Non-pigmented ciliary epithelial cell (primary cell): ENCODE results near the gene SPPL3.
"Not testable (repeated sequence)": the region's sequence is repeated elsewhere in the genome, so short reads cannot be mapped to it uniquely, and the experiment has no call there.

Source experiments
- DNase-seq: peaks from one replicate; pipeline ENCODE4 v3.0.0-alpha.2; 2010; ENCODE audit warnings: low read depth

Gene SPPL3

GRCh38 chr12:120920178-120920577 lies 16.0 kb upstream of the SPPL3 start:
- DNase-seq: no peak

DNA sequence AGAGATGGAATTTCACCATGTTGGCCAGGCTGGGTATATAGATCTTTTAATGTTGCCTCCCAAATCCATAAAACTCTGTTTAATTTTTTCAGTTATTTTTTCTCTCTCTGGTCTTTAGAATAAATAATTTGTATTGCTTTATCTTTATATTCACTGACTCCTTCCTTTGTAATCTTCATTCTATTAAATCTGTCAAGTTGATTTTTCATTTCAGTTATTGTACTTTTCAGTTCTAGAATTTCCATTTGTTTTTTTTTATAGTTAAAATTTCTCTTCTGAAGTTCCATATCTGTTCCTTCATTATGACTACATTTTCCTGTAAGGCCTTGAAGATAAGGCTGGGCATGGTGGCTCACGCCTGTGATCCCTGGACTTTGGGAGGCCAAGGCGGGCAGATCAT lies 13.6 kb upstream of the SPPL3 start:
- no peak for DNase-seq

DNA sequence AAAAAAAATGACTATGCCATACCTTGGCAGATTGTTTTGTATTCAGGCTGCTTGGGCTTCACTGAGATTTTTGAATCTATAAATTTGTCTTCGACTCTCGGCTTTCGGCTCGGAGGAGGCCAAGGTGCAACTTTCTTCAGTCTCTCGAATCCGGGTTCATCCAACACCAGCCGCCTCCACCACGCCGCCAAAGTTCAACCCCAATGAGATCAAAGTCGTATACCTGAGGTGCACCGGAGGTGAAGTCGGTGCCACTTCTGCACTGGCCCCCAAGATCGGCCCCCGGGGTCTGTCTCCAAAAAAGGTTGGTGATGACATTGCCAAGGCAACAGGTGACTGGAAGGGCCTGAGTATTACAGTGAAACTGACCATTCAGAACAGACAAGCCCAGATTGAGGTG lies 12.4 kb upstream of the SPPL3 start:
- no peak for DNase-seq

DNA sequence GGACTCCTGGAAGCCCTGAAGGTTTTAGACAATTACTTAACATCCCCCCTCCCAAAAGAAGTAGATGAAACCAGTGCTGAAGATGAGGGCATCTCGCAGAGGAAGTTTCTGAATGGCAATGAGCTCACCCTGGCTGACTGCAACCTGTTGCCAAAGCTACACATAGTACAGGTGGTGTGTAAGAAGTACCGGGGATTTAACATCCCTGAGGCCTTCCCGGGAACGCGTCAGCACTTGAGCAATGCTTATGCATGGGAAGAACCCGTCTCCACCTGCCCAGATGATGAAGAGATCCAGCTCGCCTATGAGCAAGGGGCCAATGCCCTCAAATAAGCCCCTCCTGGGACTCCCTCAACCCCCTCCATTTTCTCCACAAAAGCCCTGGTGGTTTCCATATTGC lies 10.6 kb upstream of the SPPL3 start:
- DNase-seq: no peak

- DNase-seq: no peak
These were observed 5.6 kb upstream of the SPPL3 start for GRCh38 chr12:120909633-120910298.

- no peak for DNase-seq
These were observed 1.8 kb upstream of the SPPL3 start for GRCh38 chr12:120905856-120906384.

- DNase-seq: no peak
These were observed 554 bp downstream of the SPPL3 start for GRCh38 chr12:120903412-120904196.

DNA sequence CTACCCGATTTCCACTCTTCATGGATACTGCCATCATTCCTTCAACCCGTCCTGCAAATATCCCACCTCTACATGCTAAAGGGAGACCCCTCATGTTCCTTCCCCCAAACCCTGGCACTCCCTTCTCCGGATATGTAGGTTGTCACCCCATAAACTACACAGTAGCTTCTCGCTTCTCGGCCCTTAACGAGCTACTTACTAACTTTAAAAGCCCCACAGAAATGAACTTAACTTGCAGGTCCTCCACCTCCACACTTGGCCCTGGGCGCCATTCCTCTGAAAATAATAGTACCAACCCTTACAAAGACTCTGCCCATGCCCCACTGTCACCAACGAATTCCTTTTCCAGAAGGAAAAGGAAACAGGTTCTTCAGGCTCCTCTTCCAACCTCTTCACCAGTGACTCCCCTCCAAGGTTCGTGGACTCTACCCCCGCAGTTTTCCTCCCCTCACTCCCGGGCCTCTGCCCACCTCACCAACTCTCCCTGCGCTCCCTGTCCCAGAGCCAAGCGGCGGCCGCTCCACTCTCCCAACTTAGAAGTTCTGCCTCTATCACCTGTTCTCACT lies 1.2 kb downstream of the SPPL3 start:
- no peak for DNase-seq

DNA sequence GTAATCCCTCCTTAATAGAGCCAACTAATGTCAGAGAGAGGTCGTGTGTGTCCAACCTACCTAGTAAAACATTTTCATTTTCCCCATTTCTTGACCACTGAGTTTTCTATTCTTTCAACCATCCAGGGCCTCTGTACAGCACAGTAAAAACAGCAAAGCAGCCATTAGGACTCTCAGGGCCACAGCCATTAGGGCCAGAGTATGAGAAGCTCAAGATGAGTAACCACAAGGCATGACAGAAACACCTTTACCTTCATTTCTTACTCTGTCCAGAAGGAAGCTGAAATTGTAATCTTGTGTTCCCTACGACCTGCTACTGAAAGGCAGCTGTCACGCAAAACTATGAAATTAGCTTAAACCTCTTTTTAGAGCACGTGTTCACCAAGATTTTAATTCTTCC lies 2.3 kb downstream of the SPPL3 start:
- DNase-seq: no peak

DNA sequence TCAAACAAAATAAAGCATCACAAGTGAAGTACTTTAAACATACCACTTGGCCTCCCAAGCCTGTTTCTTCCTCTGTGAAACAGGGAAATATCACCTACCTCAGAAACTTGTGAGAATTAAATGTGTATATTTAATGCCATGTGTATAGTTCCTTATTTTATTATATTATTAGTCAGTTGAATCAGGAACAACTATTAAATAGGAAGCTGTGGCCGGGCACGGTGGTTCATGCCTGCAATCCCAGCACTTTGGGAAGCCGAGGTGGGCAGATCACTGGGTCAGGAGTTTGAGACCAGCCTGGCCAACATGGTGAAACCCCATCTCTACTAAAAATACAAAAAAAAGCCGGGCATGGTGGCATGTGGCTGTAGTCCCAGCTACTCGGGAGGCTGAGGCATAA lies 3.1 kb downstream of the SPPL3 start:
- not testable (repeated sequence) for DNase-seq

- no peak for DNase-seq
These were observed 8.6 kb downstream of the SPPL3 start for GRCh38 chr12:120895532-120895931.

DNA sequence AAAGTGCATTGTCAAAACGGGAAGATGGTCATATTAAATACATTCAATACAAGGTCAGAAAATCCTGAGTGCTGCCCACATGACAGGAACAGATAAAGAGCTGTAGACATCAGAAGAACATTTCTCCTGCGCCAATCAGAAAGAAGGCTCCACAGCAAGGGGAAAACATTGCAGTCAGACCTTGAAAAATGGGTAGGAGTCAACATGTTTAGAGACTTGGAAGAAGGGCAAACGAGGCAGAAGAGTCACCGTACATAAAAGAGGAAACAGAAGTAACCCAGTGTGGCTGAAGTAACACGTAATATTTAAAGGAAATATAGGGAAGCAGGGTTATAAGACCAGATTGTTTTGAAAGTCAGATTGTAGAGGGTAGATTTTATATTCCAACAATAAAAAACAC lies 11.9 kb downstream of the SPPL3 start:
- no peak for DNase-seq

DNA sequence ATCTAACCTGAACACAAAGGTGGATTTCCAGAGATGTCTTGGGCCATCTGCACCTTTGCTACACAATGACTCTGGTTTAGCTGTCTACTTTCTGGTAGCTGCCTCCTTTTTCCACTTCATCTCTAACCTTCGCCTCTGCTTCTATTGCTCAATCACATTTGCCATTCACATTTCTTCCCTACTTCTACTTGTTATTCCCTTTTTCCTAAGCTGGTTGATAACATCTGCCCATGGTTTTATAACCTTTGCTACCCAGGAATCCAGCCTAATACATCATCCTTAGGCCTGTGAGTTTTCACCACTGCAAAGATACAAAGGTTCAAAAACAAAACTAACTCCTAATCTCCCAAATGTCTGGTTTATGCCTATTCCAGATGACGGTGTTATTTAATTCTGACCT lies 13.2 kb downstream of the SPPL3 start:
- no peak for DNase-seq

DNA sequence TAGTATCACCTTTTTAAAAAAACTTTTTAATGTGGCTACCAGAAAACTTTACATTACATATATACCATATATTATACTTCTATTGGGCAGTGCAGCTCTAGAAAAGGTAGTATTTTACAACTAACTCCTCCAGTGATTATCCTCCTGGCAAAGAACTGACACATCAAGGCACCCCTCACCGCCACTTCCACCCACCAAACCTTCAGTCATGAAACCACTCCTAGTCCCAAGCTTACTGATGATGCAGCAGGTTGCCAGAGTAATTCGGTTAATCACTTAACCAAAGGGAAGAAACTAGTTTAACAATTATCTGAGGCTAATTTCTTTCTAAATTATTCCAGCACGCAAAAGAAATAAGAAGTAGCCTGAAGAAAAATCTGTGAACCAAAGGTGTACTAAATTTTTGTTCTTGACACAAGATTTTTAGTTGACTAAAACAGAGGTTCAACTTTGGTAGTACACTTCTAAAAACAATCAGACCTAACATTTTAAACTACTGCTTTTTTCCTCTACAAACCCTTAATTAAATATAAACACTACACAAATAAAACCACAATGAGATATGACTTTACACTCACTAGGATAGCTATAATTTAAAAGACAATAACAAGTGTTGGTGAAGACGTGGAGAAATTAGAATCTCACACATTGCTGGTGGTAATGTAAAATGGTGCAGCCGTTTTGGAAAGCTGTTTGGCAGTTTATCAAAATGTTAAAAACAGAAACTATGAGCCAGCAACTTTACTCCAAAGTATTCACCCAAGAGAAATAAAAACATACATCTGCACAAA lies 16.7 kb downstream of the SPPL3 start:
- no peak for DNase-seq

GRCh38 chr12:120886199-120887018 lies 17.7 kb downstream of the SPPL3 start:
- DNase-seq: no peak

DNA sequence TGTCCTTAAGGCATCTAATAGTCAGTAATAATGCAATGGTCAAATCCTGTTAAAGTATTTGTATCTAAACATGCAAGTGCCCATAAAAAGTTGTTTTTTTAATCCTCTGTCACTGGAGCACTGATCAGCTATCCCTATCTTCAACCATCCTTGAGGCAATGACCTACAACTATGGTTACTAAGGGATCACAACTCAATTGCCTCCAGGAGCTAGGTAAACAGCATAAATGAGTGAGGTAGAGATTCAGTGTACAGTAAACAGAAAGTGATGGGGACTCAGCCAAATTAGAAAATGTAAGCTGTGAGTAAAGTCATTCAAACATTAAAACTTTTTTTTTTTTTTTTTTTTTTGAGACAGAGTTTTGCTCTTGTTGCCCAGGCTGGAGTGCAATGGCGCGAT lies 18.6 kb downstream of the SPPL3 start:
- no peak for DNase-seq

- no peak for DNase-seq
These were observed 19.5 kb downstream of the SPPL3 start for GRCh38 chr12:120884644-120885043.

DNA sequence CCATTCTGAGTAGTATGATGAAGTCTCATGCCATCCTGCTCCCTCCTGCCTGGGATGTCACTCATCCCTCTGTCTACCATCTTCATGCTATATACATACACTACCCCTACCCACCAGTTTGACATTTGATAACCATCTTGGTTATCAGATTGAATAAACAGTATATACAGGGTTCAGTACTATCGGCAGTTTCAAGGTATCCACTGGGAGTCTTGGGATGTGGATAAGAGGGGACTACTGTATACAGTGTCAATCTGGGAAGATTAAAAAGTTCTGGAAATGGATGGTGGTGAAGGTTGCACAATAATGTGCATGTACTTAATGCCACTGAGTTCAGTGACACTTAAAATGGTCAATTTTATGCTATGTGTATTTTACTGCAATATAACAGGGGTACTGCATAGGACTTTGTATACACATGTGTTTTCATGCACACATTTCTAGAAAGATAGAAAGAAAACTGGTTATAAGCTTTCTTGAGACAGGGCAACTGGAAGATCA lies 22.1 kb downstream of the SPPL3 start:
- DNase-seq: no peak

- DNase-seq: no peak
These were observed 24.3 kb downstream of the SPPL3 start for GRCh38 chr12:120879718-120880300.

- no peak for DNase-seq
These were observed 25.1 kb downstream of the SPPL3 start for GRCh38 chr12:120879102-120879501.
